ENCODE data around the gene PIEZO2. TPM values are rescaled to one million over a fixed set of nuclear protein-coding genes. Genes with fewer than 3 reads are reported as not detected.

PIEZO2 gene
- total RNA-seq, 4 donors from 2014 or later: 2.7 to 11.7 (median 4.0) TPM

GRCh38 chr18:10784596-10785202 lies 364.7 kb downstream of the PIEZO2 start:
- DNase-seq (ENCODE audit: low spot score) (no peak), ATAC-seq (ENCODE audit: low FRiP score) (no peak)
- no peak for TF ChIP-seq CTCF (IDR thresholded peaks at IDR 0.05)

- no peak for TF ChIP-seq CTCF (IDR thresholded peaks at IDR 0.05)
- ATAC-seq (ENCODE audit: low FRiP score) (no peak), DNase-seq (ENCODE audit: low spot score) (no peak)
Observed at GRCh38 chr18:10783941-10784340, 365.4 kb downstream of the PIEZO2 start.

- ATAC-seq (ENCODE audit: low FRiP score) (no peak), DNase-seq (ENCODE audit: low spot score) (no peak)
Observed at GRCh38 chr18:10776493-10776892, 372.9 kb downstream of the PIEZO2 start.

GRCh38 chr18:10775026-10775425 lies 374.3 kb downstream of the PIEZO2 start:
- no peak for TF ChIP-seq CTCF (IDR thresholded peaks at IDR 0.05)
- no peak for ATAC-seq (ENCODE audit: low FRiP score)
- DNase-seq (ENCODE audit: low spot score): no peak

More at GRCh38 chr18:10776493-10776892, 372.9 kb downstream of the PIEZO2 start:
- no peak for TF ChIP-seq CTCF (IDR thresholded peaks at IDR 0.05)

- ATAC-seq (ENCODE audit: low FRiP score) (no peak), DNase-seq (ENCODE audit: low spot score) (no peak)
- no peak for TF ChIP-seq CTCF (IDR thresholded peaks at IDR 0.05)
Observed at GRCh38 chr18:10771053-10771709, 378.2 kb downstream of the PIEZO2 start.

- no peak for TF ChIP-seq CTCF (IDR thresholded peaks at IDR 0.05)
- ATAC-seq (ENCODE audit: low FRiP score) (no peak), DNase-seq (ENCODE audit: low spot score) (no peak)
Observed at GRCh38 chr18:10770264-10770663, 379.1 kb downstream of the PIEZO2 start.

GRCh38 chr18:10768221-10768620 lies 381.1 kb downstream of the PIEZO2 start:
- ATAC-seq (ENCODE audit: low FRiP score): no peak
- no peak for DNase-seq (ENCODE audit: low spot score)
- no peak for TF ChIP-seq CTCF (IDR thresholded peaks at IDR 0.05)
